GM19324 (cell line): ENCODE data around the gene GARIN6.
A peak's percentile ranks its signal among the peaks of the same experiment; 100 is the strongest.
"Not testable (repeated sequence)": the region's sequence is repeated elsewhere in the genome, so short reads cannot be mapped to it uniquely, and the experiment has no call there.

ENCODE experiments used
- ATAC-seq: cut with Tn5 transposase; IDR thresholded peaks from one replicate; pipeline ENCODE4 v1.9.1; 2021; ENCODE audit warnings: mild to moderate bottlenecking, moderate library complexity; ENCODE audit not compliant: unreplicated experiment, low FRiP score

The GARIN6 gene

GRCh38 chr12:99647453-99647852, at the start of gene GARIN6:
Gene GARIN6, plus strand, starts transcription at chr12:99647753. Its CDS starts 422 bp downstream, at chr12:99648175.
- no peak for ATAC-seq

DNA sequence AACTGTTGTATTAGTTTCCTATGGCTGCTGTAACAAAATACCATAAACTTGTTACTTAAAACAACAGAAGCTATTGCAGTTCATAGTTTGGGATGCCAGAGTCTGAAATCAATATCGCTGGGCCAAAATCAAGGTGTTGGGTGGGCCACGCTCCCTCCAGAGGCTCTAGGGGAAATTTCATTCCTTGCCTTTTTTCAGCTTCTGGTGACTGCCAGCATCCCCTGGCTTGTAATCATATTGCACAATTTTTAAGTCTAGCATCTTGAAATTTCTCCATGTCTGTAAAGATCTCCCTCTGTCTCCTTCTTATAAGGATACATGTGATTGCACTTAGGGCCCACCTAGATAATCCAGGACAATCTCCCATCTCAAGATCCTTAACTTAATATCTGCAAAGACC, 48.8 kb upstream of the GARIN6 start:
- ATAC-seq, result no peak

DNA sequence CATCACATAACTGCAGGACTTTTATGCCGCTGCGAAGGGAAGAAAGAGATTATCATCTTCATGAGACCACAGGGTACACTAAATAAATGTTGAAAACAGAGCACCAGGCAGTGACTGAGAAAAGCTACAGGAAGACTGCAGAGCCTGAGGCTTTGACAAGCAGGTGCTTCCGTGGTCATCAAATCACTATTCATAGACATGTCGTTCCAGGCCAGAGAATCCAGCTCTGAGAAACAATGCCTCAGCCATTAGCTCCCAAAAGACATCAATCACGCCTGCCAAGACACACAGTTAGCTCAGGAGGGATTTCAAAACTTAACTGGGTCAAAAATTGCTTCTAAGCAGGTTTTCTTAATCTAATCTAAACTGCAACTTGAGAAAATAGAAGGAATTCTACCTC, 47.2 kb upstream of the GARIN6 start:
- peak; percentile 89 for ATAC-seq

DNA sequence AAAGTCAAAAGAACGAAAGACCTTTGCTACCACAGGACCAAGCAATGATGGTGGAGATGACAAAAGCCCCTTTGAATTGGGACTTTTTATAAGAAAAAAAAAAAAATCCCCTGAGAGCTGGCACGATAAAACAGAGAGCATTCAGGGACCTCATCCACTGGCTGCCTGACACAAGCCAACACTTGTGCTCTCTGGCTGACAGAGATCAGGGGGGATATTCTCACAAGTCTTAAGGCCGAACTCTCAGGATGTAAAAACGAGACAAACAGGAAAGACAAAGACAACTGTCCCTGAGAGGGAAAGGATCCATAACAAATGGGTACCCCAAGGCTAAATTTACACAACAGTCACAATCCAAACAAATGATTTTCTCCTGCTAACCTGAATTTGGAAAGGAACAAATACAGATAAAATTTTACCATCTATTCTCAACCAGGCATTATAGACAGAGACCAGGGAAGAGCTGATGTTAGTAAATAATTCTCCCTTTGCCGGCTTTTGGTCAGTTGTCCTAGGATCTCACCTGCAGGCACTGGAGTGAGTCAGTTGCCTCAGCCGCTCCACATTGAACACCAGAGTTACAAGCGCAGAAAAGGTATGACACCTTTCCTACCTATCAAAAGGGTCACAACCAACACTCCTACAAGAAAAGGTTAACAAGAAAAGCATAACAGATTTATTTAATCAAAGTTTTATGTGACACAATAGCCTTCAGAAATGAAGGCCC, 37.9 kb upstream of the GARIN6 start:
- ATAC-seq, result no peak

GRCh38 chr12:99611117-99611516, 36.4 kb upstream of the GARIN6 start:
- no peak for ATAC-seq

GRCh38 chr12:99611599-99611998, 36.0 kb upstream of the GARIN6 start:
- no peak for ATAC-seq

DNA sequence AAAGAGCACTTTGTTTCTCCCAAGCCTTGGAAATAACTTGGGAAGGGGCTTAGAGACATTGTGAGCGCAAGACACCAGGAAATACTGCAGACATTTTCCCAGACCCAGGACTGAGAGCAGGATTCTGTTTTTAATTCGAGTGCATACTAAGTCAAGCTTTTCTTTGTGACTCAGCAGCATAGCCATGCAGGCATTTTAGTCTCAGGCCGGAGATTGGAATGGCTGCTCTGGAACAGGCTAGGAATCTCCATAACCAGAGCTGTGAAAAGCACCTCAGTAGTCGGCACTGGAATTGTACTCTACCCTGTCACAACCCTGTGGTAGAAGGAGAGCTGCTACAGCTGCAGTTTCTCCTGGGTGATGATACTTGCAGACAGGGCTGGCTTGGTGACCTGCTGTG, 28.9 kb upstream of the GARIN6 start:
- no peak for ATAC-seq

DNA sequence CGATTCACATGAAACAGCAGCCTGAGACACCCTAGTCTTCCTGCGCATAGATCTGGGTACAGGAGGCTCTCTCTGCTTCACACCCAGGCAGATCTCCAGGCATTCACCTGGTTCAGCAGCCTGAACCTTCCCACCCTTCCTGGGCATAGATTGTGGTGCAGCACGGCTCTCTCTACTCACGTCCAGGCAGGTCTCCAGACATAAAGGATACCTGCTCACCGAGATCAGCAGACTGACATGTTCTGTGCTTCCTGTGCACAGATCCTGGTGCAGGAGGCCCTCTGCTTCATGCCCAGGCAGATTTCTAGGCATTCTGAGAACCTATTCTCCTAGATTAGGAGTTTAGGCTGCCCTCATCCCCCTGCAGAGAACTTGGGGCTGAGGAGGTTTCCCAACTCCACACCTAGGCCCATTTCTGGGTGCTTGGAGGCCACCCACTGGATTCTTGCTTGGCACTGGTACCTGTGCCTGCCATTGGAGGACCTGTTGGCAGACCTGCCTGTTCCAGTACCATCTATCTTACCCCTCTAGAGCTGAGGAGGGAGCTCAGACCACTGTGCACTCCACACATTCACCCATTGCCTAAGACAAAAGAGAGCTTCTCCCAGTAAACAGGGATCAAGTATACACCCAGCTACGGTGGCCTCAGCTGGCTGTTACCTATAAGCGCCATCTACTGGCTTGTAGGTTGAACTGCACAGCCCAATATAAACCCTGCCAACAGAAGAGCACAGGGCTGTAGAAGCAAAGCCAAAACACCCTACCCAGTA, 28.0 kb upstream of the GARIN6 start:
- no peak for ATAC-seq

DNA sequence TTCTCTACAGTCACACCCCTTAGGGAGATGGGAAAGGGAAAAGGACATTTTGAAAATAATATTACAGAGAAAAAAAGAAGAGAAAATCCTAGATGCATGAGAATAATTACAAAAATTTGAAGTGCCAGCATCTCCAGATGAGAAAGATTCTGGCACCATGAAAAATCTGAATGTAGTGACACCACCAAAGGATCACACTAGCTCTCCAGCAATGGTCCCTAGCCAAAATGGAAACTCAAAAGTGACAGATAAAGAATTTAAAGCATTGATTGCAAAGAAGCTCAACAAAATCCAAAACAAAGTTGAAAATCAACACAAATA, 27.4 kb upstream of the GARIN6 start:
- ATAC-seq, result no peak

- ATAC-seq, result not testable (repeated sequence)
Observed at GRCh38 chr12:99624591-99624990, 23.0 kb upstream of the GARIN6 start.

DNA sequence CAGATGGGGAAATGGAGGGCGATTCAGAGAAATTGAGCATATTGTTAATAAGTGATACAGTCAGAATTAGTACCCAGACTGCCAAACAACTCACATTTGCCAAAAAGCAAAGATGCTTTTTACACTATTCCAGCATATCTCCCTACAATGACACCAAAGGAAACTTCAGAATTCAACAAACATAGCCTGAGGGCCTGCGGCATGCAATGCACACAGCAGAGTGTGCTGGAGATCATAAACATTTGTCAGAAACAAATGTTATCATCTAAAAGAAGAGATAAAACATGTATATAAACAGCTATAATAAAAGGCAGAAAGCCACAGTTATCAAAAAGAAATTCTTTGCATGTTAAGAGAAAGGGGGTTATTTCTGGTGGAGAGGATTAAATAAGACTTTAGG, 20.1 kb upstream of the GARIN6 start:
- ATAC-seq, result no peak

DNA sequence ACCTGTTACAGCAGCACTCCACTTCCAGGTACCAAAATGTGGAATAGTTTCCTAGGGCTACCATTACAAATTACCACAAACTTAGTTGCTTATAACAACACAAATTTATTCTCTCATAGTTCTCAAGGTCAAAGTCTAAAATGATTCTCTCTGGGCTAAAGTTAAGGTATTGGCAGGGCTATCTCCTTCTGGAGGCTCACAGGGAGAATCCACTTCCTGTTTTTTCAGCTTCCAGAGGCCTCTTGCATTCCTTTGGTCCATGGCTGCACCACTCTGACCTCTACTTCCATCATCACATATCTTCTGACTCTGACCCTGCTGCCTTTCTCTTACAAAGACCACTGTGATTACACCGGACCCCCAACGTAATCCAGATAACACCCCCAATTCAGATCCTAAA, 2.9 kb upstream of the GARIN6 start:
- no peak for ATAC-seq

DNA sequence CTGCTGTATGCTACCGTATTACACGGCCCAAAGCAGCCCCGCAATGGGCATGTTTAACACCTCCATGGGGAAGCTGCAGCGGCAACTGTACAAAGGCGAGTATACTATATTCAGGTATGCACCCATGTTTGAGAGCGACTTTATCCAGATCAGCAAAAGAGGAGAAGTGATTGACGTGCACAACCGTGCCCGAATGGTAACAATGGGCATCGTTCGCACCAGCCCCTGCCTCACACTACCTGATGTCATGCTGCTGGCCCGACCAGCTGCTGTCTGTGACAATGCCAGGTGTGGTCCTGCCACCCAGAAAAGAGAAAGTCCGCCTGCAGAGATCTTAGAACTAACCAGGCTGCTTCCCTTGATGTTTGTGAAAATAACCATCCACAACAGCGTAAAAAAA, 630 bp downstream of the GARIN6 start:
- ATAC-seq, result no peak

GRCh38 chr12:99649551-99649950, 2.0 kb downstream of the GARIN6 start:
- ATAC-seq, result no peak

DNA sequence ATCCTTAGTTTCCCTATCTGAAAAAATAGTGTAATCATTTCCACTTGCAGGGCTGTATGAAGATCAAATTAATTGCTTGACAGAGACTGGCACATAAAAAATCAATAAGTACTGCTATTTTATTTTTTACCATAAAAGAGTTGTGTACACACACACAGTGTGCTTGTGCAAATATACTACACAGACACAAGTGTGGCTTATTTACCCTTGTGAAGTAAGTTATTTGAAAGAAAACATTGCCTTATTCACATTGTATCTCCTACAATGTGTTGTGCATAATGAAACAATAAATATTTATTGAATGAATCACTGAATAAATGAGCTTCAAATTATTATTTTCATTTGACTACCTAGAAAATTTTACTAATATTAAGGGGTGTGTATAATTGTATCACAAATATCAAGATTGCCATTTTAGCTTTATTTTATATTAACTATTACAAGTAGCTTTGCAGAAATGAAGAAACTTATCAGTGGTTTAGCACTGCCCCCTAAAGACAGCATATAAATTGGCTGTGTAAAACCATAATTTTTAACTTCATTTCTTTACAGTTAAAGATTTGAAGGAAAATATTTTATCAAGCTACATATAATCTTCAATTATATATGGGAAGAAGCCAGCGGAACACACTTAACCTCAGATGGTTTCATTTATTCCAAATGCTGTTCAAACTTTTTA, 11.3 kb downstream of the GARIN6 start:
- ATAC-seq, result no peak

DNA sequence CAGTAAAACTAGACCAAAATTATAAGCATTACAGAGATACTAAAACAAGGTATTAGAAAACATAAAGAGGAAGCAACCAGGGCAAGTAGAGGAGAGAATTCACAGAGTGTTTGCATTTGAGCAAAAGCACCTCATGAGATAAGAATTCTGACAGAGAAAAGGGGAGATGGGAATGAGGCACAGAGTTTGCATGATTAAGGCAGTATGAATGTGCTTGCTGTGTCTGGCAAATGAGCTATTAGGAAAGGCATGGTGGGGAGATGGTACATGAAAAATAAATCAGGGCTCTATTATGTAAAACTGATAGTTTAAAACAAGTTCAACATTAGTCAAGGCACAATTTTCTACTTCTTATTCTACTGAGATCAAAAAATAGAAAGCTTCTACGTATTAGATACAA, 23.1 kb downstream of the GARIN6 start:
- no peak for ATAC-seq

DNA sequence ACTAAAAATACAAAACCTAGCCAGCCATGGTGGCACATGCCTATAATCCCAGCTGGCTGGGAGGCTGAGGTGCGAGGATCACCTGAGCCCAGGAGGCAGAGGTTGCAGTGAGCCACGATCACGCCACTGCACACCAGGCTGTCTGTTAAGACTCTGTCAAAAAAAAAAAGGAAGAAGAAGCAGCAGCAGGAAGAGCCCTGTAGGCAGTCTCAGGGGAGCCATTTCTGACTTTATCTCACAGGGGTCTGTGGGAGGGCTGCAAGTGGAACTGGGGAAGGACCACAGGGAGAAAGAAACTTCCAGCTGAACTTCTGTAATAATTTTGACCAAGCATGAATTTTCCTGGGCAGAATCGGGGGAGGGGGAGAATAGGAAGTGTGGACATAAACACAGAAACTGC, 32.7 kb downstream of the GARIN6 start:
- ATAC-seq, result no peak

GRCh38 chr12:99686142-99686541, 38.6 kb downstream of the GARIN6 start:
- no peak for ATAC-seq

- ATAC-seq, result no peak
Observed at GRCh38 chr12:99695050-99695449, 47.5 kb downstream of the GARIN6 start.
